OCI-LY7 (cell line): ENCODE data around the gene TMEM214. TPM values are rescaled to one million over a fixed set of nuclear protein-coding genes. Genes with fewer than 3 reads are reported as not detected.
A peak's percentile ranks its signal among the peaks of the same experiment; 100 is the strongest.

Experiments used
- BruUV-seq: library from RNA; stranded (reverse); fragments of 400-500 nt; replicated peaks from 2 replicates; lab custom pipeline; 2021; lab: Mats Ljungman, UMichigan
- CTCF ChIA-PET: fragments of 300-600 bp; sonication (Branson Sonifier 250); formaldehyde crosslinking; loops from one replicate; lab custom pipeline; 2022; ENCODE audit warnings: antibody characterized with exemption; ENCODE audit not compliant: unreplicated experiment; lab: Charles Lee
- POLR2A ChIA-PET: fragments of 300-600 bp; sonication (Branson Sonifier 250); formaldehyde crosslinking; loops from one replicate; lab custom pipeline; 2022; ENCODE audit warnings: antibody characterized with exemption; lab: Charles Lee
- DNase-seq: peaks from one replicate; pipeline ENCODE4 v3.0.0-alpha.2; 2015; ENCODE audit warnings: low spot score
- H2AFZ ChIP-seq: fragments of 200-600 bp; sonication (generic), shearing (Covaris generic); 2 replicates; pipeline ENCODE4 v1.6.1; 2014; ENCODE audit warnings: mild to moderate bottlenecking, antibody characterized with exemption, low read length, moderate library complexity
- H3K27ac ChIP-seq: fragments of 200-600 bp; sonication (generic); 2 replicates; pipeline ENCODE4 v1.5.1; 2014; ENCODE audit warnings: mixed run types, low read depth, mild to moderate bottlenecking, moderate library complexity, low read length, inconsistent platforms; ENCODE audit not compliant: poor library complexity, severe bottlenecking
- H3K36me3 ChIP-seq: fragments of 200-600 bp; sonication (generic); 2 replicates; pipeline ENCODE4 v1.6.1; 2014; ENCODE audit warnings: mild to moderate bottlenecking, antibody characterized with exemption, low read length, moderate library complexity, mixed read lengths; ENCODE audit not compliant: insufficient read depth
- H3K4me1 ChIP-seq: fragments of 200-600 bp; sonication (generic); 2 replicates; pipeline ENCODE4 v1.5.1; 2014; ENCODE audit warnings: mild to moderate bottlenecking, low read length; ENCODE audit not compliant: insufficient read depth, poor library complexity, severe bottlenecking
- H3K4me2 ChIP-seq: fragments of 200-600 bp; sonication (generic); 2 replicates; pipeline ENCODE4 v1.6.1; 2014; ENCODE audit warnings: mild to moderate bottlenecking, low read length
- H3K4me3 ChIP-seq: fragments of 200-600 bp; sonication (generic); 2 replicates; pipeline ENCODE4 v1.5.1; 2014; ENCODE audit warnings: mild to moderate bottlenecking, low read depth, low read length; ENCODE audit not compliant: poor library complexity, severe bottlenecking
- H3K79me2 ChIP-seq: fragments of 200-600 bp; sonication (generic); 2 replicates; pipeline ENCODE4 v1.6.1; 2016; ENCODE audit warnings: low read depth, mild to moderate bottlenecking, low read length, moderate library complexity, mixed read lengths; ENCODE audit not compliant: insufficient read depth
- H3K9me2 ChIP-seq: fragments of 200-600 bp; sonication (generic); 2 replicates; pipeline ENCODE4 v1.6.1; 2016; ENCODE audit warnings: mild to moderate bottlenecking, low read length, mixed read lengths; ENCODE audit not compliant: insufficient read depth
- H3K9me3 ChIP-seq: fragments of 200-600 bp; sonication (generic); 2 replicates; pipeline ENCODE4 v1.6.1; 2014; ENCODE audit warnings: mild to moderate bottlenecking, mixed run types, low read length, mixed read lengths
- H4K20me1 ChIP-seq: fragments of 200-600 bp; sonication (generic); 2 replicates; pipeline ENCODE4 v1.6.1; 2014; ENCODE audit warnings: mild to moderate bottlenecking, antibody characterized with exemption, low read length, moderate library complexity, mixed read lengths; ENCODE audit not compliant: insufficient read depth
- CTCF ChIP-seq: fragments of 200-600 bp; sonication (generic); conservative IDR thresholded peaks from 2 replicates; pipeline ENCODE4 v1.5.1; 2014; ENCODE audit warnings: mild to moderate bottlenecking, antibody characterized with exemption, low read length, moderate library complexity, mixed read lengths
- EZH2phosphoT487 ChIP-seq: fragments of 200-600 bp; sonication (generic); IDR thresholded peaks from 2 replicates; pipeline ENCODE4 v1.6.1; 2018; ENCODE audit warnings: low read depth, borderline replicate concordance, mild to moderate bottlenecking, mixed run types, antibody characterized with exemption, low read length, moderate library complexity, mixed read lengths
- intact Hi-C: fragments of 100-400 bp; cut with micrococcal nuclease; formaldehyde crosslinking; loops from one replicate; pipeline ENCODE4 v1.10.0; 2022; ENCODE audit not compliant: unreplicated experiment
- total RNA-seq, 2 experiments: library from RNA; depleted of rRNA in 1 of 2; stranded (reverse); fragments of >200 nt in 1 of 2; shearing (Covaris generic) in 1 of 2; gene quantifications; 2 replicates each; pipeline ENCODE4 v1.2.3, GENCODE V29; 2014 to 2022

TMEM214 gene
- total RNA-seq, 2 experiments from 2014 or later = 32.0 to 78.6 TPM

- CTCF ChIA-PET = interaction anchor here (0.6 to 1.1 kb wide), 3 partner anchors 19 to 226 kb away, joined by 3 to 6 read pairs (median 3); no protein-coding TSS in a partner anchor
- Histone ChIP-seq H3K4me2 (peak overlapping the region; percentile 35), H3K27ac (peak overlapping the region; percentile 46), H3K4me3 (no peak overlapping the region), H3K4me1 (peaks cover 79% of the 10 kb centered on the region), H3K9me3 (no peaks in the 10 kb centered on the region), H2AFZ (peak overlapping the region; percentile 48; the same call in 1 of the 2 replicates), H3K36me3 (no peaks in the 10 kb centered on the region), H3K79me2 (no peaks in the 10 kb centered on the region), H4K20me1 (no peaks in the 10 kb centered on the region), H3K9me2 (no peaks in the 10 kb centered on the region)
- no TSS peak for BruUV-seq
- TF ChIP-seq EZH2phosphoT487 = no peak
- no peak for TF ChIP-seq CTCF
- intact Hi-C loops = no loop called here
- POLR2A ChIA-PET = interaction anchor here (0.6 to 1.1 kb wide), 4 partner anchors 10 to 25 kb away, joined by 3 to 6 read pairs (median 4); no protein-coding TSS in a partner anchor
- DNase-seq = peak; percentile 59
Observed at GRCh38 chr2:27077231-27077630, 44.5 kb downstream of the TMEM214 start.

- no peak for DNase-seq
- H3K4me1 ChIP-seq = peaks cover 68% of the 10 kb centered on the region
Observed at GRCh38 chr2:27078267-27079194, 45.8 kb downstream of the TMEM214 start, which contains the start of gene EMILIN1. Gene EMILIN1, plus strand, starts transcription at chr2:27078615. Its CDS starts 451 bp downstream, at chr2:27079066.

More at GRCh38 chr2:27078267-27079194, 45.8 kb downstream of the TMEM214 start, which contains the start of gene EMILIN1:
- H3K79me2 ChIP-seq = no peaks in the 10 kb centered on the region
- H3K4me3 ChIP-seq = no peak within 1 kb of the TSS
- peak within 1 kb of the TSS; percentile 48; the same call in 1 of the 2 replicates for H2AFZ ChIP-seq
- no peaks in the 10 kb centered on the region for H3K9me2 ChIP-seq
- intact Hi-C loops = no loop called here
- H3K4me2 ChIP-seq = peak within 1 kb of the TSS; percentile 35
- no peak for TF ChIP-seq EZH2phosphoT487
- no peak for TF ChIP-seq CTCF
- no TSS peak for BruUV-seq
- CTCF ChIA-PET = no interaction called here
- H3K36me3 ChIP-seq = no peaks in the 10 kb centered on the region
- no peaks in the 10 kb centered on the region for H4K20me1 ChIP-seq
- peak within 1 kb of the TSS; percentile 46 for H3K27ac ChIP-seq
- no peaks in the 10 kb centered on the region for H3K9me3 ChIP-seq
- POLR2A ChIA-PET = no interaction called here
